A549 (cell line): ENCODE data around the gene NQO2. TPM values are rescaled to one million over a fixed set of nuclear protein-coding genes. Genes with fewer than 3 reads are reported as not detected.
A peak's percentile ranks its signal among the peaks of the same experiment; 100 is the strongest.

Experiments used
- ATAC-seq, 2 experiments: fragments of 200-7000 bp in 1 of 2; fragments of >200 bp in 1 of 2; cut with Nextera tagmentation in 1 of 2; cut with Tn5 transposase in 1 of 2; 3 replicates each; pipeline versions ENCODE4 v1.8.0 to v1.9.1; 2018 to 2020; ENCODE audit warnings: mild to moderate bottlenecking in 1 of 2, moderate library complexity in 1 of 2
- CTCF ChIA-PET: fragments of 300-600 bp; sonication (Branson Sonifier 250); formaldehyde crosslinking; extraction: SDS; loops from one replicate; lab custom pipeline; 2021; ENCODE audit warnings: antibody characterized with exemption, inconsistent platforms; lab: Yijun Ruan, JAX
- POLR2A ChIA-PET: fragments of 350-600 bp; formaldehyde crosslinking; extraction: SDS; loops from one replicate; lab custom pipeline; 2021; ENCODE audit warnings: antibody characterized with exemption, inconsistent platforms; lab: Yijun Ruan, JAX
- DNase-seq, 2 experiments: peaks; one replicate each; pipeline versions ENCODE4 v3.0.0 to v3.0.0-alpha.2; 2011 to 2016; ENCODE audit warnings: low read depth in 1 of 2, low spot score in 1 of 2
- FAIRE-seq: peaks from 2 replicates; lab custom pipeline; 2011; peaks lifted over from hg19 to GRCh38; lab: Jason Lieb, UNC
- H3K27ac ChIP-seq, 2 experiments: fragments of >200 bp; sonication (Bioruptor Twin); formaldehyde crosslinking; 3 replicates each; pipeline ENCODE4 v1.5.1; 2016 to 2017
- H3K4me1 ChIP-seq: fragments of >200 bp; sonication (Bioruptor Twin); formaldehyde crosslinking; 3 replicates; pipeline ENCODE4 v1.6.1; 2016
- H3K4me2 ChIP-seq: fragments of >200 bp; sonication (Bioruptor Twin); formaldehyde crosslinking; 3 replicates; pipeline ENCODE4 v1.6.1; 2016
- H3K4me3 ChIP-seq: fragments of >200 bp; sonication (Bioruptor Twin); formaldehyde crosslinking; 3 replicates; pipeline ENCODE4 v1.5.1; 2016
- H3K9me3 ChIP-seq: fragments of >200 bp; sonication (Bioruptor Twin); formaldehyde crosslinking; 3 replicates; pipeline ENCODE4 v1.6.1; 2016
- FOSB ChIP-seq: fragments of 250-450 bp; sonication (Bioruptor Pico); IDR thresholded peaks from 2 replicates; pipeline ENCODE4 v1.5.0; 2020; ENCODE audit warnings: mild to moderate bottlenecking, moderate library complexity
- FOSL2 ChIP-seq, 2 experiments: fragments of 450-650 bp in 1 of 2; fragments of >200 bp in 1 of 2; sonication (Bioruptor Twin) in 1 of 2; formaldehyde crosslinking; IDR thresholded peaks; 2 replicates each; pipeline versions ENCODE4 v1.5.0 to v1.6.1; 2016 to 2020; ENCODE audit warnings: mild to moderate bottlenecking in 1 of 2, moderate library complexity in 1 of 2
- FOXS1 ChIP-seq: fragments of 250-450 bp; sonication (Bioruptor Pico); IDR thresholded peaks from 2 replicates; pipeline ENCODE4 v1.5.0; 2020; ENCODE audit warnings: mild to moderate bottlenecking, moderate library complexity
- GATA3 ChIP-seq: IDR thresholded peaks from 2 replicates; pipeline ENCODE4 v1.6.1; 2012; ENCODE audit warnings: borderline replicate concordance
- JUN ChIP-seq, 2 experiments: fragments of >200 bp; sonication (Bioruptor Twin); formaldehyde crosslinking; IDR thresholded peaks; 2 replicates in 1 of 2; 3 replicates in 1 of 2; pipeline ENCODE4 v1.6.1; 2016 to 2017
- MAFK ChIP-seq: fragments of 450-650 bp; IDR thresholded peaks from 2 replicates; pipeline ENCODE4 v1.6.1; 2014; ENCODE audit not compliant: partially characterized antibody
- MYC ChIP-seq: IDR thresholded peaks from 2 replicates; pipeline ENCODE4 v1.6.1; 2012; ENCODE audit warnings: mild to moderate bottlenecking, inconsistent platforms, low read length, improper control_type of control experiment, borderline replicate concordance
- NFE2L2 ChIP-seq: fragments of 150-350 bp; conservative IDR thresholded peaks from 2 replicates; pipeline ENCODE4 v1.6.1; 2014; ENCODE audit warnings: low read length
- NPAS2 ChIP-seq: fragments of 250-450 bp; sonication (Bioruptor Pico); IDR thresholded peaks from 2 replicates; pipeline ENCODE4 v1.8.0; 2022; ENCODE audit warnings: mild to moderate bottlenecking, moderate library complexity, borderline replicate concordance
- PHF8 ChIP-seq: fragments of 200-600 bp; sonication (generic); IDR thresholded peaks from 2 replicates; pipeline ENCODE4 v1.6.1; 2016; ENCODE audit warnings: low read depth, mild to moderate bottlenecking, antibody characterized with exemption, moderate library complexity, borderline replicate concordance
- POLR2A ChIP-seq: IDR thresholded peaks from 2 replicates; pipeline ENCODE4 v1.6.1; 2012; ENCODE audit warnings: mild to moderate bottlenecking, low read length
- RAD21 ChIP-seq, 2 experiments: fragments of >200 bp in 1 of 2; sonication (Bioruptor Twin) in 1 of 2; formaldehyde crosslinking in 1 of 2; IDR thresholded peaks in 1 of 2; conservative IDR thresholded peaks in 1 of 2; 2 replicates in 1 of 2; 3 replicates in 1 of 2; pipeline ENCODE4 v1.6.1; 2012 to 2018; ENCODE audit warnings: inconsistent platforms in 1 of 2
- RFX5 ChIP-seq: fragments of 450-650 bp; IDR thresholded peaks from 2 replicates; pipeline ENCODE4 v1.7.1; 2014; ENCODE audit warnings: antibody characterized with exemption, mild to moderate bottlenecking, moderate library complexity
- SMC3 ChIP-seq: fragments of >200 bp; sonication (Bioruptor Twin); formaldehyde crosslinking; IDR thresholded peaks from 3 replicates; pipeline ENCODE4 v1.6.1; 2018; ENCODE audit warnings: inconsistent platforms
- ZC3H11A ChIP-seq: fragments of 450-650 bp; IDR thresholded peaks from 2 replicates; pipeline ENCODE4 v1.6.1; 2014; ENCODE audit warnings: antibody characterized with exemption, mild to moderate bottlenecking
- ZFP36 ChIP-seq: fragments of 450-650 bp; IDR thresholded peaks from 2 replicates; pipeline ENCODE4 v1.6.1; 2014; ENCODE audit warnings: borderline replicate concordance; ENCODE audit not compliant: partially characterized antibody
- WGBS: methylation state at CpG from one replicate; pipeline ENCODE4 v1.1.6; 2017; ENCODE audit errors: missing lambda C conversion rate; 5-methylcytosine and 5-hydroxymethylcytosine counted together
- polyA plus RNA-seq, 4 experiments: library from polyadenylated mRNA; depleted of rRNA in 3 of 4; stranded (reverse); fragments of >200 nt; fragmentation: RNase III in 1 of 4; extraction: RNeasy Plus Mini Kit Qiagen cat#74134 plus additional on column Dnase treatment in 1 of 4; gene quantifications; 2 replicates in 3 of 4; 3 replicates in 1 of 4; pipeline ENCODE4 v1.2.3, GENCODE V29; 2011 to 2017
- TF ChIP-seq, protein P1 (sequence below): fragments of 450-650 bp; IDR thresholded peaks from 2 replicates; pipeline ENCODE4 v1.6.1; 2014; ENCODE audit warnings: antibody characterized with exemption
- TF ChIP-seq, protein P2 (sequence below): IDR thresholded peaks from 2 replicates; pipeline ENCODE4 v1.6.1; 2012; ENCODE audit warnings: low read depth, borderline replicate concordance
- TF ChIP-seq, protein P3 (sequence below): IDR thresholded peaks from 2 replicates; pipeline ENCODE4 v1.6.1; 2012
- TF ChIP-seq, protein P4 (sequence below): fragments of >200 bp; sonication (Bioruptor Twin); formaldehyde crosslinking; IDR thresholded peaks from 3 replicates; pipeline ENCODE4 v1.6.1; 2016
- TF ChIP-seq, protein P5 (sequence below): fragments of 150-350 bp; IDR thresholded peaks from 2 replicates; pipeline ENCODE4 v1.6.1; 2014; ENCODE audit warnings: low read depth, mild to moderate bottlenecking, low read length
- TF ChIP-seq, protein P6 (sequence below): IDR thresholded peaks from 2 replicates; pipeline ENCODE4 v1.6.1; 2012

NQO2 gene
- polyA plus RNA-seq, 2 of the 4 experiments (the other 2 are of a cell fraction): 67.2 to 86.5 TPM

DNA sequence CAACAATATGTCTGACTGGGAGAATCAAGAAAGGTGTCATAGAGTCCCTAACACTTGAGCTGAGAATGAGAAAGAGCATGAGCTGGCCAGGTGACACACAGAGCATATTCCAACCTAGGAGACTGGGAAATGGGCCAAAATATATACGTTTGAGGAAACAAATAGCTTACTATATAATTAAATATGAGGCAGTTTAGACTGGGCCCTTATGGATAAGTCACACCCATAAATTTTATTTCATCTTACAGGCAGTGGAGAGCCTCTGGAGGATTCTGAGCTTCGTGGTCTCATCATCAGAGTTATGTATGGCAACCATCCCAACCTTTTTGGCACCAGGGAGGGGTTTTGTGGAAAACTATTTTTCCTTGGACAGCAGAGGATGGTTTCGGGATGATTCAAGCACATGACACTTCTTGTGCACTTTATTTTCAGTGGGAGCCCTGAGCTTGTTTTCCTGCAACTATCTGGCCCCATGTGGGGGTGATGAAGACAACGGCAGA, 12.9 kb upstream of the NQO2 start:
- 25% methylated on average over 4 of the region's 4 CpGs for WGBS
- POLR2A ChIA-PET: interaction anchor here (4.2 kb wide), 1 partner anchor 15 kb away, joined by 35 read pairs; the partner anchor contains the start of gene SERPINB6
- DNase-seq: no peak
- Histone ChIP-seq H3K9me3 (no peaks in the 10 kb centered on the region), H3K4me2 (peak overlapping the region; percentile 97)
- CTCF ChIA-PET: interaction anchor here (0.8 to 5.7 kb wide), 9 partner anchors 11 to 196 kb away, joined by 3 to 142 read pairs (median 6); partner anchors contain the start of gene SERPINB1
- TF ChIP-seq NPAS2 (no peak), RFX5 (no peak), GATA3 (no peak), NFE2L2 (no peak), ZFP36 (no peak), FOSL2 (IDR thresholded peaks at IDR 0.05) (no peak), FOSL2 (CRISPR knock-in tag; IDR thresholded peaks at IDR 0.05) (no peak), FOXS1 (CRISPR knock-in tag) (no peak)
- TF ChIP-seq, protein P1, sequence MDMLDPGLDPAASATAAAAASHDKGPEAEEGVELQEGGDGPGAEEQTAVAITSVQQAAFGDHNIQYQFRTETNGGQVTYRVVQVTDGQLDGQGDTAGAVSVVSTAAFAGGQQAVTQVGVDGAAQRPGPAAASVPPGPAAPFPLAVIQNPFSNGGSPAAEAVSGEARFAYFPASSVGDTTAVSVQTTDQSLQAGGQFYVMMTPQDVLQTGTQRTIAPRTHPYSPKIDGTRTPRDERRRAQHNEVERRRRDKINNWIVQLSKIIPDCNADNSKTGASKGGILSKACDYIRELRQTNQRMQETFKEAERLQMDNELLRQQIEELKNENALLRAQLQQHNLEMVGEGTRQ: no peak
- TF ChIP-seq, all 56 proteins: peak for 0
- peaks cover 45% of the 10 kb centered on the region for H3K4me1 ChIP-seq
- FAIRE-seq: no peak
- no peak overlapping the region for H3K4me3 ChIP-seq
- no peak for ATAC-seq
- H3K27ac ChIP-seq: peak overlapping the region; percentile 96 to 99; a peak in 5 of 6 replicates

DNA sequence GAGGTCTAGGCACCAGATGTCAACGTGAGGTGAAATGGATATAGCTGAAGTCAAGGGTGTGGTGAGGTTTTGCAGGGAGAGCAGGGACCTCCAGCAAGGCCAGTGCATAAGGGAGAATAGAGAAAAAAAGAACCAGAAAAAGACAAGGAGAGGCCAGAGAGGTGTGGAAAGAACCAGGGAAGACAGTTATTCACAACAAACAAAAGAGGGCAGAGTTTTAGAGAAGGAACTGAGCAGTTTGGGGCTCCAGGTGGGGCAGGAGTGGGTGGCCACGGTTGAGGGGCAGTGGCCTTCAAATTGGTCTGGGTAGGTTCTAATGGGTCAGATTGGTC, 11.6 kb upstream of the NQO2 start:
- no peak for FAIRE-seq
- TF ChIP-seq, protein P2, sequence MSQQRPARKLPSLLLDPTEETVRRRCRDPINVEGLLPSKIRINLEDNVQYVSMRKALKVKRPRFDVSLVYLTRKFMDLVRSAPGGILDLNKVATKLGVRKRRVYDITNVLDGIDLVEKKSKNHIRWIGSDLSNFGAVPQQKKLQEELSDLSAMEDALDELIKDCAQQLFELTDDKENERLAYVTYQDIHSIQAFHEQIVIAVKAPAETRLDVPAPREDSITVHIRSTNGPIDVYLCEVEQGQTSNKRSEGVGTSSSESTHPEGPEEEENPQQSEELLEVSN: no peak
- TF ChIP-seq PHF8 (no peak), FOSB (no peak), RFX5 (no peak)
- TF ChIP-seq, all 56 proteins: peak for 0
- H3K4me1 ChIP-seq: peaks cover 33% of the 10 kb centered on the region

DNA sequence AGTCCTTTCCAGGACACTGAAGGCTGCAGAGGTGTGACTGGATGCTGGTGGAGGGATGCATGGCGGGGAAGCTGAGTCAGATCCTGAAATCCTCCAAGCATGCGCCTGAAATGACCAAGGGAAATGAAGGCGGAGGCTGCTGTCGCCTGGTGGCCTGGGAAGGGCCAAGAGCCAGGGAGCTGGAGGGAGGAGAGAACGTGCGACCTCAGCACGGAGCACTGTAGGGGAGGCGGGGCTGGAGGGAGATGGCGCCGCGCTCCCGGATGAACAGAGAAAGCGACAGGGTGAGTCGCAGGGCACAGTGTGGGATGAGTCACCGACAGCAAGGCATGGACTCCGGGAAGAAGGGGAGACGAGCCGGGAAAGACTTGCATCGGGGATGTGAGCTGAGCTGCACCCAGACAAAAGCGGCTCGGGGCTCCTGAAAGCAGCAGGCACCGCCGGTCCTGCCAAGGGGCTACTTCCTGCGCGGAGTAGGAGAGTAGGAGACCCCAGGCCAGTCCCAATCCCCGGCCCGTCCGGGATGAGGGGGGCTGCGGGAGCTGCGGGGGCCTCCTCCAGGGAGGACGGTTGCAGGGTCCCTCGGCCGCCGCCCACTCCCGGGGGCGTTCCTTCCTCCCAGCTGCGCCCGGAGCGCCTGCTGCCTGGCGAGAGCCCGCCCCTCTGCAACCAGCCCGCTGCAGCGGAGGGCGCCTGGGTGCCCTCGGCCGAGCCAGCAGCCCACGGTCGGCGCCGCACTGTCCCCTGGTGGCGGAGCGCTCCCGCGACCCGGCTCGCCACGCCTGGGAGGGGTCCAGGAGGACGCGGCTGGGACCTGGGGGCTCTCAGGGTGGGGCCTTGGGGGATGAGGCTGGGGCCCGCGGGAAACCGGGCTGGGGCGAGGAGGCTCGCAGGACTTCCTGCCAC, 11.0 kb upstream of the NQO2 start:
- under 1% methylated on average over 26 of the region's 64 CpGs for WGBS
- Histone ChIP-seq H3K27ac (peak overlapping the region; percentile 96 to 99), H3K4me3 (peak overlapping the region; percentile 66), H3K4me2 (peak overlapping the region; percentile 97), H3K9me3 (no peaks in the 10 kb centered on the region), H3K4me1 (peaks cover 33% of the 10 kb centered on the region)
- peak; percentile 91 for ATAC-seq
- peak; percentile 58 to 93 for DNase-seq
- FAIRE-seq: no peak
- ChIA-PET POLR2A (interaction anchor here (0.6 to 4.2 kb wide), 21 partner anchors 9 to 224 kb away, joined by 3 to 35 read pairs (median 5); partner anchors contain the start of genes NQO2, RIPK1, SERPINB1 and SERPINB6), CTCF (interaction anchor here (0.7 to 5.7 kb wide), 30 partner anchors 9 to 1965 kb away, joined by 3 to 142 read pairs (median 6); partner anchors contain the start of genes SERPINB1 and SERPINB6)
- TF ChIP-seq RAD21 (conservative IDR thresholded peaks at IDR 0.05 in 1 of 2, IDR thresholded peaks at IDR 0.05 in 1 of 2): peak; percentile 66 to 82; a peak in 4 of 5 replicates
- TF ChIP-seq, protein P3, sequence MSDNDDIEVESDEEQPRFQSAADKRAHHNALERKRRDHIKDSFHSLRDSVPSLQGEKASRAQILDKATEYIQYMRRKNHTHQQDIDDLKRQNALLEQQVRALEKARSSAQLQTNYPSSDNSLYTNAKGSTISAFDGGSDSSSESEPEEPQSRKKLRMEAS: peak; percentile 77
- TF ChIP-seq SMC3: peak; percentile 85
- TF ChIP-seq, protein P4, sequence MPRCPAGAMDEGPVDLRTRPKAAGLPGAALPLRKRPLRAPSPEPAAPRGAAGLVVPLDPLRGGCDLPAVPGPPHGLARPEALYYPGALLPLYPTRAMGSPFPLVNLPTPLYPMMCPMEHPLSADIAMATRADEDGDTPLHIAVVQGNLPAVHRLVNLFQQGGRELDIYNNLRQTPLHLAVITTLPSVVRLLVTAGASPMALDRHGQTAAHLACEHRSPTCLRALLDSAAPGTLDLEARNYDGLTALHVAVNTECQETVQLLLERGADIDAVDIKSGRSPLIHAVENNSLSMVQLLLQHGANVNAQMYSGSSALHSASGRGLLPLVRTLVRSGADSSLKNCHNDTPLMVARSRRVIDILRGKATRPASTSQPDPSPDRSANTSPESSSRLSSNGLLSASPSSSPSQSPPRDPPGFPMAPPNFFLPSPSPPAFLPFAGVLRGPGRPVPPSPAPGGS: peak; percentile 23; the same call in 1 of the 3 replicates
- TF ChIP-seq MYC: 0 out of 2 replicates have a peak, but pooled peaks have one; percentile 49
- TF ChIP-seq FOSB: no peak
- no peak for TF ChIP-seq NFE2L2
- TF ChIP-seq, protein P5, sequence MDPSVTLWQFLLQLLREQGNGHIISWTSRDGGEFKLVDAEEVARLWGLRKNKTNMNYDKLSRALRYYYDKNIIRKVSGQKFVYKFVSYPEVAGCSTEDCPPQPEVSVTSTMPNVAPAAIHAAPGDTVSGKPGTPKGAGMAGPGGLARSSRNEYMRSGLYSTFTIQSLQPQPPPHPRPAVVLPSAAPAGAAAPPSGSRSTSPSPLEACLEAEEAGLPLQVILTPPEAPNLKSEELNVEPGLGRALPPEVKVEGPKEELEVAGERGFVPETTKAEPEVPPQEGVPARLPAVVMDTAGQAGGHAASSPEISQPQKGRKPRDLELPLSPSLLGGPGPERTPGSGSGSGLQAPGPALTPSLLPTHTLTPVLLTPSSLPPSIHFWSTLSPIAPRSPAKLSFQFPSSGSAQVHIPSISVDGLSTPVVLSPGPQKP: no peak
- TF ChIP-seq PHF8: 0 out of 2 replicates have a peak, but pooled peaks have one; percentile 21
- peak; percentile 45 to 77; a peak in 4 of 5 replicates for TF ChIP-seq JUN (IDR thresholded peaks at IDR 0.05)
- peak; percentile 64 for TF ChIP-seq POLR2A
- TF ChIP-seq MAFK: peak; percentile 82
- TF ChIP-seq, protein P2: peak; percentile 48; the same call in 1 of the 2 replicates
- TF ChIP-seq FOSL2 (IDR thresholded peaks at IDR 0.05): 0 out of 2 replicates have a peak, but pooled peaks have one; percentile 46
- TF ChIP-seq FOSL2 (CRISPR knock-in tag; IDR thresholded peaks at IDR 0.05): peak; percentile 94
- TF ChIP-seq, protein P6, sequence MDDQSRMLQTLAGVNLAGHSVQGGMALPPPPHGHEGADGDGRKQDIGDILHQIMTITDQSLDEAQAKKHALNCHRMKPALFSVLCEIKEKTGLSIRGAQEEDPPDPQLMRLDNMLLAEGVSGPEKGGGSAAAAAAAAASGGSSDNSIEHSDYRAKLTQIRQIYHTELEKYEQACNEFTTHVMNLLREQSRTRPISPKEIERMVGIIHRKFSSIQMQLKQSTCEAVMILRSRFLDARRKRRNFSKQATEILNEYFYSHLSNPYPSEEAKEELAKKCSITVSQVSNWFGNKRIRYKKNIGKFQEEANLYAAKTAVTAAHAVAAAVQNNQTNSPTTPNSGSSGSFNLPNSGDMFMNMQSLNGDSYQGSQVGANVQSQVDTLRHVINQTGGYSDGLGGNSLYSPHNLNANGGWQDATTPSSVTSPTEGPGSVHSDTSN: no peak
- TF ChIP-seq ZC3H11A: no peak

More for the DNA sequence above, 11.6 kb upstream of the NQO2 start:
- Histone ChIP-seq H3K4me3 (peak overlapping the region; percentile 66), H3K9me3 (no peaks in the 10 kb centered on the region), H3K4me2 (peak overlapping the region; percentile 97), H3K27ac (peak overlapping the region; percentile 96 to 99)
- DNase-seq (no peak), ATAC-seq (no peak; a peak in 1 of 6 replicates)
- CTCF ChIA-PET: interaction anchor here (0.8 to 5.7 kb wide), 19 partner anchors 8 to 1393 kb away, joined by 3 to 142 read pairs (median 15); partner anchors contain the start of genes SERPINB1 and SERPINB6
- POLR2A ChIA-PET: interaction anchor here (0.7 to 4.2 kb wide), 12 partner anchors 8 to 223 kb away, joined by 3 to 35 read pairs (median 12); partner anchors contain the start of genes NQO2, SERPINB1, SERPINB6 and SERPINB9
- WGBS: 5% methylated on average over 2 of the region's 2 CpGs
